H1 (cell line): ENCODE measurements around the gene CHRDL1.

Experiments used
- BRCA1 ChIP-seq: IDR thresholded peaks from 2 replicates; pipeline ENCODE4 v1.6.1; 2012; ENCODE audit warnings: low read depth, low read length, improper control_type of control experiment
- CBX5 ChIP-seq: fragments of 300-800, 300-1000 bp; sonication (generic); IDR thresholded peaks from 2 replicates; pipeline ENCODE4 v1.7.1; 2016; ENCODE audit warnings: antibody characterized with exemption, low read length, low read depth
- EGR1 ChIP-seq: IDR thresholded peaks from 2 replicates; pipeline ENCODE4 v1.6.1; 2011; ENCODE audit warnings: low read depth, low read length, borderline replicate concordance
- EZH2 ChIP-seq: fragments of 200-600 bp; sonication (generic); IDR thresholded peaks from 2 replicates; pipeline ENCODE4 v1.7.1; 2012; ENCODE audit warnings: low read depth, mild to moderate bottlenecking, moderate library complexity, low read length, inconsistent platforms; ENCODE audit not compliant: severe bottlenecking
- FOSL1 ChIP-seq: IDR thresholded peaks from 2 replicates; pipeline ENCODE4 v1.6.1; 2011; ENCODE audit warnings: mild to moderate bottlenecking, low read depth, low read length, moderate library complexity; ENCODE audit not compliant: insufficient read depth
- GTF2F1 ChIP-seq: IDR thresholded peaks from 2 replicates; pipeline ENCODE4 v1.6.1; 2012; ENCODE audit warnings: low read depth, low read length, improper control_type of control experiment, borderline replicate concordance
- MAFK ChIP-seq: IDR thresholded peaks from 2 replicates; pipeline ENCODE4 v1.6.1; 2012; ENCODE audit warnings: low read depth, mild to moderate bottlenecking, improper control_type of control experiment, low read length
- POLR2A ChIP-seq, 2 experiments: IDR thresholded peaks; 1 replicate in 1 of 2; 2 replicates in 1 of 2; pipeline ENCODE4 v1.6.1; 2011; ENCODE audit warnings: low read depth in 2 of 2, low read length in 2 of 2, mild to moderate bottlenecking in 2 of 2; ENCODE audit errors: control extremely low read depth in 1 of 2
- ZNF274 ChIP-seq: IDR thresholded peaks from 2 replicates; pipeline ENCODE4 v1.7.0; 2012; ENCODE audit warnings: low read length, borderline replicate concordance; ENCODE audit errors: extremely low read depth
- TF ChIP-seq, protein P1 (sequence below): IDR thresholded peaks from 2 replicates; pipeline ENCODE4 v1.6.1; 2011; ENCODE audit warnings: low read depth, mild to moderate bottlenecking, low read length; ENCODE audit not compliant: insufficient read depth
- TF ChIP-seq, protein P2 (sequence below), 3 experiments: IDR thresholded peaks; 1 replicate in 2 of 3; 2 replicates in 1 of 3; pipeline versions ENCODE4 v1.5.1 to v1.6.1; 2011; ENCODE audit warnings: low read length in 3 of 3, mild to moderate bottlenecking in 3 of 3, inconsistent platforms in 2 of 3, low read depth in 1 of 3, moderate library complexity in 1 of 3; ENCODE audit not compliant: insufficient read depth in 1 of 3; ENCODE audit errors: control extremely low read depth in 1 of 3
- TF ChIP-seq, protein P3 (sequence below): IDR thresholded peaks from 2 replicates; pipeline ENCODE4 v1.6.1; 2011; ENCODE audit warnings: low read length, improper control_type of control experiment

DNA sequence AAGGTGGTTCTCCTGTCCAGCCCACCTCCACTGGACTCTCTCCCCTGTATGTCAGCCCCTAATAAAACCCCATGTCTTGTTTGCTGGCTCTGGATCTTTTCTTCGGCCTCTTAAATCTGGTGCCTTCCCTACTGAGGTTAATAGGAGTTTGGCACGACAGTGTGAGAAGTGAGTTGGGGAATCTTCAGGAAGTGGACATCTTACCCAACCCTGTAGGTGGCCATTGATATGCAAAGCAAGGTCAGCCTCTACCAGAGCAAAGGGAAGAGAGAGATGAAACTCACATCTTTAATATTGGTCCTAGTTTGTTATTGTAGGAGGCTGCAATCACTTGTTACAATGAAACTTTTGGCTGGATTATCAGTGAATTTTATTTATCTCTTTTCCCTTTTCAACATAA is 111.7 kb downstream of the CHRDL1 start:
- TF ChIP-seq EZH2 (no peak), POLR2A (IDR thresholded peaks at IDR 0.05; ENCODE audit: control extremely low read depth in 1 of 2, low read depth in 2 of 2, low read length in 2 of 2) (no peak), MAFK (no peak), GTF2F1 (no peak), ZNF274 (no peak), EGR1 (no peak), BRCA1 (no peak), FOSL1 (no peak), CBX5 (no peak)
- TF ChIP-seq, protein P1, sequence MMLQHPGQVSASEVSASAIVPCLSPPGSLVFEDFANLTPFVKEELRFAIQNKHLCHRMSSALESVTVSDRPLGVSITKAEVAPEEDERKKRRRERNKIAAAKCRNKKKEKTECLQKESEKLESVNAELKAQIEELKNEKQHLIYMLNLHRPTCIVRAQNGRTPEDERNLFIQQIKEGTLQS: no peak
- TF ChIP-seq, protein P2, sequence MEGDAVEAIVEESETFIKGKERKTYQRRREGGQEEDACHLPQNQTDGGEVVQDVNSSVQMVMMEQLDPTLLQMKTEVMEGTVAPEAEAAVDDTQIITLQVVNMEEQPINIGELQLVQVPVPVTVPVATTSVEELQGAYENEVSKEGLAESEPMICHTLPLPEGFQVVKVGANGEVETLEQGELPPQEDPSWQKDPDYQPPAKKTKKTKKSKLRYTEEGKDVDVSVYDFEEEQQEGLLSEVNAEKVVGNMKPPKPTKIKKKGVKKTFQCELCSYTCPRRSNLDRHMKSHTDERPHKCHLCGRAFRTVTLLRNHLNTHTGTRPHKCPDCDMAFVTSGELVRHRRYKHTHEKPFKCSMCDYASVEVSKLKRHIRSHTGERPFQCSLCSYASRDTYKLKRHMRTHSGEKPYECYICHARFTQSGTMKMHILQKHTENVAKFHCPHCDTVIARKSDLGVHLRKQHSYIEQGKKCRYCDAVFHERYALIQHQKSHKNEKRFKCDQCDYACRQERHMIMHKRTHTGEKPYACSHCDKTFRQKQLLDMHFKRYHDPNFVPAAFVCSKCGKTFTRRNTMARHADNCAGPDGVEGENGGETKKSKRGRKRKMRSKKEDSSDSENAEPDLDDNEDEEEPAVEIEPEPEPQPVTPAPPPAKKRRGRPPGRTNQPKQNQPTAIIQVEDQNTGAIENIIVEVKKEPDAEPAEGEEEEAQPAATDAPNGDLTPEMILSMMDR (IDR thresholded peaks at IDR 0.05; ENCODE audit: control extremely low read depth in 1 of 3, insufficient read depth in 1 of 3, low read depth in 1 of 3, low read length in 3 of 3): no peak
- TF ChIP-seq, protein P3, sequence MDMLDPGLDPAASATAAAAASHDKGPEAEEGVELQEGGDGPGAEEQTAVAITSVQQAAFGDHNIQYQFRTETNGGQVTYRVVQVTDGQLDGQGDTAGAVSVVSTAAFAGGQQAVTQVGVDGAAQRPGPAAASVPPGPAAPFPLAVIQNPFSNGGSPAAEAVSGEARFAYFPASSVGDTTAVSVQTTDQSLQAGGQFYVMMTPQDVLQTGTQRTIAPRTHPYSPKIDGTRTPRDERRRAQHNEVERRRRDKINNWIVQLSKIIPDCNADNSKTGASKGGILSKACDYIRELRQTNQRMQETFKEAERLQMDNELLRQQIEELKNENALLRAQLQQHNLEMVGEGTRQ: no peak
